ENCODE results near the gene MMD.

DNA sequence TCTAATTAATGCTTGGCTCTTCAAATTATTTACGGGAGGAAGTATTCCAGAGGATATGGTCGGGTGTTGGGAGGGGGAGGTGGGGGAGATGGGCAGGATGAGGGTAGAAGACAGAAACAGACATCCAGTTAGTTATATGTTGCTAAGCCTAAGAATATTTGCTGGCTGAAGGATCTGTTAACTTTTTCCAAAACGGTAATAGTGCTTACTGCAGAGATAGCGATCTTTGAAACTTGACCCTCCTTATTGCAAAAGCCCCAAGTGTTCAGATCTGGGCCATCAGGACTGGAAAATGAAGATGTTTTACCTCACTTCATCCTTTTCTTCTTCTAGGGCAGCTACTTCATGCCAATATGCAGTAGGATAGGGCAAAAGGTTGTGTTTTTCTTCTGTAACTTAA lies 27.0 kb upstream of the MMD start:
- no peak for TF ChIP-seq BHLHE40 (IDR thresholded peaks at IDR 0.05; ENCODE audit: borderline replicate concordance)
- no peak for TF ChIP-seq FOXA1 (IDR thresholded peaks at IDR 0.05)
- TF ChIP-seq FOXK2 (IDR thresholded peaks at IDR 0.05): no peak
- TF ChIP-seq ZNF384 (IDR thresholded peaks at IDR 0.05): no peak
